WTC11 (cell line): ENCODE data around the gene SLU7. TPM values are rescaled to one million over a fixed set of nuclear protein-coding genes. Genes with fewer than 3 reads are reported as not detected.

Source experiments
- total RNA-seq: library from RNA; stranded (reverse); gene quantifications from 3 replicates; pipeline ENCODE4 v1.2.3, GENCODE V29; 2021

Gene SLU7
- total RNA-seq, 1 experiment from 2014 or later, result 32.5 TPM

Other genes starting within 250 kb of the SLU7 start
- 2.3 to 4.9 TPM (median 2.9 TPM) in 3 replicates for gene FABP6, start 189.6 kb downstream of the SLU7 start, total RNA-seq
- gene CCNJL, start 106.5 kb downstream of the SLU7 start, total RNA-seq, result 27.9 to 31.3 TPM (median 28.6 TPM) in 3 replicates
- gene C1QTNF2, start 48.5 kb downstream of the SLU7 start, total RNA-seq, result 0.25 to 0.52 TPM (median 0.44 TPM) in 3 replicates
- gene FAM200C, start 19.0 kb downstream of the SLU7 start, total RNA-seq, result 5.4 to 7.2 TPM (median 6.3 TPM) in 3 replicates
- gene PTTG1, start 2.8 kb upstream of the SLU7 start, total RNA-seq, result 239 to 273 TPM (median 270 TPM) in 3 replicates